Body of pancreas (tissue), 4 donors: ENCODE data around the gene RHOXF2B.

Experiments used
- CTCF ChIP-seq, 7 experiments: fragments of 450-650 bp in 4 of 7; fragments of 200-600 bp in 3 of 7; sonication (generic) in 3 of 7; IDR thresholded peaks; one replicate each; pipeline ENCODE4 v1.5.1; 2016 to 2019; ENCODE audit warnings: antibody characterized with exemption in 7 of 7
- POLR2A ChIP-seq, 3 donors: fragments of 450-650 bp; IDR thresholded peaks; one replicate each; pipeline ENCODE4 v1.6.1; 2016; ENCODE audit warnings: antibody characterized with exemption in 3 of 3, mild to moderate bottlenecking in 2 of 3

- TF ChIP-seq POLR2A (IDR thresholded peaks at IDR 0.05) (no peak), CTCF (IDR thresholded peaks at IDR 0.05) (no peak)
Measured at GRCh38 chrX:120111611-120112010, 34.1 kb upstream of the RHOXF2B start.
